NCI-H2196 (cell line): ENCODE data around the gene PLA2G6.

Experiments used
- DNase-seq: peaks from one replicate; lab custom pipeline; 2025; ENCODE audit not compliant: unreplicated experiment; lab: John Stamatoyannopoulos, UW

The PLA2G6 gene

GRCh38 chr22:38181453-38182200 is at the start of gene PLA2G6:
TSS of gene PLA2G6 (minus strand) at chr22:38181830. CDS start at chr22:38169426, 12,404 bp downstream.
- DNase-seq = peak; percentile 94

- no peak for DNase-seq
These were observed 49.3 kb upstream of the PLA2G6 start for GRCh38 chr22:38230916-38231315.

GRCh38 chr22:38230108-38230825 is 48.6 kb upstream of the PLA2G6 start:
- DNase-seq = no peak

- DNase-seq = no peak
These were observed 47.5 kb upstream of the PLA2G6 start for GRCh38 chr22:38228873-38229740.

GRCh38 chr22:38228326-38228872 is 46.8 kb upstream of the PLA2G6 start:
- no peak for DNase-seq

GRCh38 chr22:38226853-38227649 is 45.4 kb upstream of the PLA2G6 start:
- no peak for DNase-seq

- DNase-seq = no peak
These were observed 41.8 kb upstream of the PLA2G6 start for GRCh38 chr22:38223289-38223960.

GRCh38 chr22:38222797-38223119 is 41.1 kb upstream of the PLA2G6 start:
- no peak for DNase-seq

- no peak for DNase-seq
These were observed 40.5 kb upstream of the PLA2G6 start for GRCh38 chr22:38221908-38222796.

GRCh38 chr22:38221407-38221806 is 39.8 kb upstream of the PLA2G6 start:
- DNase-seq = no peak

- DNase-seq = no peak
These were observed 39.2 kb upstream of the PLA2G6 start for GRCh38 chr22:38220653-38221386.

GRCh38 chr22:38220163-38220562 is 38.5 kb upstream of the PLA2G6 start:
- no peak for DNase-seq

GRCh38 chr22:38219632-38220031 is 38.0 kb upstream of the PLA2G6 start:
- DNase-seq = no peak

- no peak for DNase-seq
These were observed 37.3 kb upstream of the PLA2G6 start for GRCh38 chr22:38218661-38219622.

GRCh38 chr22:38215156-38216038 is 33.8 kb upstream of the PLA2G6 start:
- no peak for DNase-seq
